Endothelial cell of umbilical vein (primary cell): ENCODE measurements around the gene PEAR1. TPM values are rescaled to one million over a fixed set of nuclear protein-coding genes. Genes with fewer than 3 reads are reported as not detected.

ENCODE experiments used
- BruUV-seq: library from RNA; stranded (reverse); fragments of 400-500 nt; replicated peaks from 2 replicates; lab custom pipeline; 2021; lab: Mats Ljungman, UMichigan
- CTCF ChIA-PET: fragments of 300-600, 350-600 bp; sonication (Branson Sonifier 250); formaldehyde crosslinking; loops from one replicate; lab custom pipeline; 2021; ENCODE audit warnings: antibody characterized with exemption, inconsistent platforms; lab: Charles Lee
- POLR2A ChIA-PET: fragments of 300-600, 350-600 bp; sonication (Branson Sonifier 250); formaldehyde crosslinking; loops from one replicate; lab custom pipeline; 2021; ENCODE audit warnings: antibody characterized with exemption, inconsistent platforms; lab: Charles Lee
- DNase-seq: peaks from one replicate; pipeline ENCODE4 v3.0.0-alpha.2; 2011; ENCODE audit warnings: low read depth, low spot score
- FAIRE-seq: peaks from 2 replicates; lab custom pipeline; 2011; peaks lifted over from hg19 to GRCh38; lab: Jason Lieb, UNC
- H2AFZ ChIP-seq: 2 replicates; pipeline ENCODE4 v1.6.0; 2012; ENCODE audit warnings: low read depth, low read length, control low read depth, inconsistent platforms
- H3K27ac ChIP-seq: 2 replicates; pipeline ENCODE4 v1.5.1; 2011; ENCODE audit warnings: low read depth, mild to moderate bottlenecking, control low read depth, low read length, moderate library complexity; ENCODE audit not compliant: insufficient read depth
- H3K27me3 ChIP-seq, 2 experiments: 2 replicates each; pipeline versions ENCODE4 v1.6.0 to v1.6.1; 2011; ENCODE audit warnings: low read length in 2 of 2, mixed read lengths in 1 of 2; ENCODE audit not compliant: control insufficient read depth in 2 of 2, insufficient read depth in 2 of 2
- H3K36me3 ChIP-seq, 2 experiments: 2 replicates in 1 of 2; 3 replicates in 1 of 2; pipeline ENCODE4 v1.5.1; 2011; ENCODE audit warnings: low read length in 2 of 2, mild to moderate bottlenecking in 1 of 2, moderate library complexity in 1 of 2; ENCODE audit not compliant: control insufficient read depth in 2 of 2, insufficient read depth in 2 of 2; ENCODE audit errors: extremely low read depth in 1 of 2
- H3K4me1 ChIP-seq: 3 replicates; pipeline ENCODE4 v1.5.1; 2011; ENCODE audit warnings: mild to moderate bottlenecking, low read length; ENCODE audit not compliant: control insufficient read depth, insufficient read depth; ENCODE audit errors: extremely low read depth
- H3K4me2 ChIP-seq: 2 replicates; pipeline ENCODE4 v1.6.1; 2011; ENCODE audit warnings: low read length, control low read depth, mixed read lengths; ENCODE audit not compliant: insufficient read depth
- H3K4me3 ChIP-seq, 3 experiments: fragments of 200-600 bp in 1 of 3; sonication (generic), shearing (Covaris generic) in 1 of 3; replicated peaks in 1 of 3; 2 replicates each; pipeline ENCODE4 v1.5.1; 2011 to 2016; ENCODE audit warnings: control low read depth in 3 of 3, low read length in 3 of 3, mild to moderate bottlenecking in 2 of 3, inconsistent platforms in 1 of 3, low read depth in 1 of 3, moderate library complexity in 1 of 3; ENCODE audit not compliant: insufficient read depth in 1 of 3
- H3K79me2 ChIP-seq: 2 replicates; pipeline ENCODE4 v1.6.0; 2012; ENCODE audit warnings: low read length, inconsistent platforms; ENCODE audit not compliant: control insufficient read depth, insufficient read depth
- H3K9ac ChIP-seq: replicated peaks from 2 replicates; pipeline ENCODE3; 2011; ENCODE audit warnings: low read length, control low read depth; ENCODE audit not compliant: insufficient read depth; ENCODE audit errors: extremely low read depth
- H3K9me1 ChIP-seq: replicated peaks from 3 replicates; pipeline ENCODE4 v1.6.0; 2011; ENCODE audit warnings: mild to moderate bottlenecking, low read length; ENCODE audit not compliant: control insufficient read depth, insufficient read depth; ENCODE audit errors: extremely low read depth
- H3K9me3 ChIP-seq: replicated peaks from 2 replicates; pipeline ENCODE4 v1.5.1; 2012; ENCODE audit warnings: low read length, inconsistent platforms; ENCODE audit not compliant: control insufficient read depth, insufficient read depth
- H4K20me1 ChIP-seq: replicated peaks from 2 replicates; pipeline ENCODE3; 2011; ENCODE audit warnings: mild to moderate bottlenecking, low read length; ENCODE audit not compliant: control insufficient read depth, insufficient read depth; ENCODE audit errors: extremely low read depth
- JUN ChIP-seq: IDR thresholded peaks from 2 replicates; pipeline ENCODE4 v1.6.1; 2011; ENCODE audit warnings: borderline replicate concordance, low read depth; ENCODE audit not compliant: insufficient read length, insufficient read depth
- POLR2A ChIP-seq: IDR thresholded peaks from 2 replicates; pipeline ENCODE4 v1.6.1; 2012; ENCODE audit warnings: low read depth, mild to moderate bottlenecking, control low read depth, low read length
- POLR2AphosphoS5 ChIP-seq: IDR thresholded peaks from 2 replicates; pipeline ENCODE4 v1.6.1; 2012; ENCODE audit warnings: low read depth, mild to moderate bottlenecking, control low read depth, low read length, moderate library complexity; ENCODE audit not compliant: insufficient read depth
- dilution Hi-C: fragments of 300-500 bp; cut with MboI; formaldehyde crosslinking; loops from one replicate; pipeline ENCODE4 v1.15.0; 2019; ENCODE audit warnings: low sequenced_read_pairs; ENCODE audit not compliant: extremely low pct_ligation_motif_present
- intact Hi-C: fragments of 100-400 bp; cut with micrococcal nuclease; formaldehyde crosslinking; loops from one replicate; pipeline ENCODE4 v1.10.0; 2022
- polyA plus RNA-seq, 4 experiments: library from polyadenylated mRNA; depleted of rRNA in 3 of 4; stranded (reverse) in 3 of 4; unstranded in 1 of 4; fragments of >200 nt; gene quantifications; 2 replicates each; pipeline versions ENCODE4 v1.2.1 to v1.2.3, GENCODE V29; 2011 to 2012; ENCODE audit warnings: missing spikeins in 1 of 4
- total RNA-seq: library from RNA; stranded (reverse); gene quantifications from 2 replicates; pipeline ENCODE4 v1.2.3, GENCODE V29; 2021

PEAR1 gene
- total and polyA plus RNA-seq, 2 donors (not counting 3 experiments of a cell fraction or from before 2014, with no cell fraction given) = 90.7 to 106 TPM

DNA sequence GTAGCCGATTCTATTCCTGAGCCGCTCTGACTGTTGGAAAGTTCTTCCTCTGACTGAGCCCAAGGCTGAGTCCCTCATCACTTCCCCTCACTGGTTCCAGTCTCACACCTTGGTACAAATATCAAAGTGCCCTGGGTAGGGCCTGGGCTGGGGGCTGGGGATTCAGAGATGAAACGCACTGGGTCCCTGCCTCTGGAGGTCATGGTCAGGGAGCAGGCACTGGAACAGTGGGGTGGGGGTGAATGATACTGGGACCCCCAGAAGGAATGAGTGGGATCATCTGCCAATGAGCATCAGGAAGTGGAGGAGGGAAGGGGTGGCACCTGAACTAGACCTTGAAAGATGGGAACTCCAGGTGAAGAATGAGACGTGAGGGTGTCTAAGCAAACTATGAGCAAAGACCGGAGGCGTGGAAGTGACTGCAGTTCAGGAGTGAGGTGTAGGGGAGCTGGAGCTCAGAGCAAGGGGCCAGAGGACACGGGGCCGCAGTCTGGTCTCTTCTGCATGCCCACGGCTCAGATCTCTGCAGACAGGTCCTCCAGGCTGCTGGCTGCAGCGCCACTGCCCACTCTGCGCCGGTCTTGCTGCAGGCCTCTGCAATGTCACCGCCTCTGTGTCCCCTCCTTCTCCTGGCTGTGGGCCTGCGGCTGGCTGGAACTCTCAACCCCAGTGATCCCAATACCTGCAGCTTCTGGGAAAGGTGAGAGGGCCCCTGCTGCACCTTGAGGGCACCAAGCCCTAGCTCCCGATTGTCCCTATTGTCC is 10.0 kb downstream of the PEAR1 start:
- ChIA-PET CTCF (interaction anchor here (0.8 to 1.7 kb wide), 4 partner anchors 16 to 214 kb away, joined by 3 read pairs; no protein-coding TSS in a partner anchor), POLR2A (interaction anchor here (0.6 kb wide), 1 partner anchor 11 kb away, joined by 6 read pairs; no protein-coding TSS in a partner anchor)
- no TSS peak for BruUV-seq
- no peaks in the 10 kb centered on the region for H3K9me3 ChIP-seq
- peaks cover 85% of the 10 kb centered on the region for H3K4me1 ChIP-seq
- dilution Hi-C loops = no loop called here
- no peak overlapping the region for H3K4me2 ChIP-seq
- no peak for DNase-seq
- H3K79me2 ChIP-seq = peaks cover 88% of the 10 kb centered on the region
- TF ChIP-seq POLR2AphosphoS5 (no peak), POLR2A (peak; percentile 27)
- H3K27me3 ChIP-seq = no peaks in the 10 kb centered on the region
- H3K36me3 ChIP-seq = peaks cover 13 to 27% of the 10 kb centered on the region in 2 experiments
- H4K20me1 ChIP-seq = no peaks in the 10 kb centered on the region
- no peak for FAIRE-seq
- no peaks in the 10 kb centered on the region for H3K9me1 ChIP-seq
- intact Hi-C loops = no loop called here
- peak overlapping the region; percentile 11 for H3K27ac ChIP-seq
- no peak overlapping the region for H3K9ac ChIP-seq
- H2AFZ ChIP-seq = no peak overlapping the region
- no peak overlapping the region for H3K4me3 ChIP-seq

DNA sequence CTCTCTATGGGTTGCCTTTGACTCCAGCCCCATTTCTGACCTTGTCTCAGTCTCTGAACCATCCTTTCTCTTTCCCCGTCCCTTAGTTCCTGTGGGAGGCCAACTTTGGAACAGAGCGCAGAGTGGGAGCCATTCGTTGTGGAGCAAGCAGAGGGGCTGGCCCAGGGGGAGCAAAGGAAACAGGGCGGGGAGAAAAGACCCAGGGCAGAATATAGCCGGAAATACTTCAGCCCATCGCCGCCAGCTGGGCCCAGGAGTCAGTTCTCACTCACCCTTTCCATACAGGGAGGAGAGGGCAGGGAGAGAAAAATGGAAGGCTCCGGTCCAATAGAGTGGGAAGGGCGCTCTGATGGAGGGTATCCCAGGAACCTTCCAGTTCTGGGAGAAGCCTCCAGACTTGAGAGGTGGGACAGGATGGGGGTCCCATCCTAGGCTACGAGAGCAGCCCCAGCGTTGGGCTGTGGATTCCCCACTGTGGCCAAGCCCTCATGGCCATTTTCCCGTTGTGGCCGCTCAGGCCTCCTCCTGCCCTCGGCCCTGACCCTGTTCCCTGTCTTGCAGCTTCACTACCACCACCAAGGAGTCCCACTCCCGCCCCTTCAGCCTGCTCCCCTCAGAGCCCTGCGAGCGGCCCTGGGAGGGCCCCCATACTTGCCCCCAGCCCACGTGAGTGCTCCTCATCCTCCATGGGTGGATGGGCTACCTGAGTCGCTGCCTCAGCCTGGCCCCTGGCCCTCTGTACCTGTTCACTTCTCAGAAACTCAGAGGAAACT is 10.9 kb downstream of the PEAR1 start:
- H2AFZ ChIP-seq = no peak overlapping the region
- POLR2A ChIA-PET = no interaction called here
- peak; percentile 84 for FAIRE-seq
- H3K27me3 ChIP-seq = no peaks in the 10 kb centered on the region
- H4K20me1 ChIP-seq = no peaks in the 10 kb centered on the region
- H3K36me3 ChIP-seq = peaks cover 19 to 36% of the 10 kb centered on the region in 2 experiments
- H3K9me1 ChIP-seq = no peaks in the 10 kb centered on the region
- H3K79me2 ChIP-seq = peaks cover 87% of the 10 kb centered on the region
- peaks cover 76% of the 10 kb centered on the region for H3K4me1 ChIP-seq
- no peak for TF ChIP-seq JUN
- dilution Hi-C loops (no loop called here), intact Hi-C loops (no loop called here)
- DNase-seq = peak; percentile 30
- no peak overlapping the region for H3K4me3 ChIP-seq
- H3K27ac ChIP-seq = peak overlapping the region; percentile 11
- CTCF ChIA-PET = interaction anchor here (1.0 to 1.5 kb wide), 2 partner anchors 15 to 178 kb away, joined by 3 read pairs; no protein-coding TSS in a partner anchor
- BruUV-seq = no TSS peak
- H3K9ac ChIP-seq = no peak overlapping the region
- no peak overlapping the region for H3K4me2 ChIP-seq
- no peaks in the 10 kb centered on the region for H3K9me3 ChIP-seq
